Epithelial cell of prostate (primary cell): ENCODE measurements around the gene TNNC2.
"Not testable (repeated sequence)": the region's sequence is repeated elsewhere in the genome, so short reads cannot be mapped to it uniquely, and the experiment has no call there.

ENCODE experiments used
- DNase-seq: peaks from one replicate; pipeline ENCODE4 v3.0.0-alpha.2; 2011; ENCODE audit warnings: low read depth, low spot score
- H3K27ac ChIP-seq: fragments of 450-650 bp; 2 replicates; pipeline ENCODE4 v1.5.1; 2017; ENCODE audit warnings: mild to moderate bottlenecking

The TNNC2 gene

GRCh38 chr20:45827030-45827652, at the start of gene TNNC2:
Gene TNNC2 (minus strand): TSS chr20:45827312. CDS start chr20:45827248, 64 bp downstream.
- H3K27ac ChIP-seq = no peak within 1 kb of the TSS
- DNase-seq = no peak

- H3K27ac ChIP-seq = no peak overlapping the region
- DNase-seq = no peak
Measured at GRCh38 chr20:45874576-45874975, 47.5 kb upstream of the TNNC2 start.

GRCh38 chr20:45874104-45874481, 47.0 kb upstream of the TNNC2 start:
- DNase-seq, H3K27ac ChIP-seq: not testable (repeated sequence)

GRCh38 chr20:45873409-45874103, 46.4 kb upstream of the TNNC2 start:
- H3K27ac ChIP-seq = no peak overlapping the region
- DNase-seq = no peak

- no peak overlapping the region for H3K27ac ChIP-seq
- no peak for DNase-seq
Measured at GRCh38 chr20:45872626-45873025, 45.5 kb upstream of the TNNC2 start.

- H3K27ac ChIP-seq = no peak overlapping the region
- peak; percentile 8 for DNase-seq
Measured at GRCh38 chr20:45867819-45868176, 40.7 kb upstream of the TNNC2 start.

GRCh38 chr20:45867136-45867818, 40.2 kb upstream of the TNNC2 start:
- no peak overlapping the region for H3K27ac ChIP-seq

GRCh38 chr20:45866454-45866853, 39.3 kb upstream of the TNNC2 start:
- no peak for DNase-seq
- H3K27ac ChIP-seq = no peak overlapping the region

More at GRCh38 chr20:45867136-45867818, 40.2 kb upstream of the TNNC2 start:
- no peak for DNase-seq

- DNase-seq = no peak
- no peak overlapping the region for H3K27ac ChIP-seq
Measured at GRCh38 chr20:45863543-45864470, 36.7 kb upstream of the TNNC2 start.

GRCh38 chr20:45861221-45862075, 34.3 kb upstream of the TNNC2 start:
- no peak overlapping the region for H3K27ac ChIP-seq
- DNase-seq = no peak

- DNase-seq = no peak
- no peak overlapping the region for H3K27ac ChIP-seq
Measured at GRCh38 chr20:45860560-45861220, 33.6 kb upstream of the TNNC2 start.

GRCh38 chr20:45859916-45860315, 32.8 kb upstream of the TNNC2 start:
- DNase-seq = no peak
- no peak overlapping the region for H3K27ac ChIP-seq

- no peak for DNase-seq
Measured at GRCh38 chr20:45857882-45858216, 30.7 kb upstream of the TNNC2 start.

GRCh38 chr20:45857114-45857881, 30.2 kb upstream of the TNNC2 start, which contains the start of the genes ACOT8 and ZSWIM3:
Gene ACOT8 (minus strand): TSS chr20:45857392. CDS start chr20:45857315, 77 bp downstream.
Gene ZSWIM3 (plus strand): TSS chr20:45857614. CDS start chr20:45857826, 212 bp downstream.
- H3K27ac ChIP-seq = peak within 1 kb of the TSS; percentile 44
- peak; percentile 100 for DNase-seq

More at GRCh38 chr20:45857882-45858216, 30.7 kb upstream of the TNNC2 start:
- peak overlapping the region; percentile 44 for H3K27ac ChIP-seq

GRCh38 chr20:45853484-45853883, 26.4 kb upstream of the TNNC2 start:
- no peak for DNase-seq
- no peak overlapping the region for H3K27ac ChIP-seq

GRCh38 chr20:45852326-45852725, 25.2 kb upstream of the TNNC2 start:
- no peak for DNase-seq
- no peak overlapping the region for H3K27ac ChIP-seq

GRCh38 chr20:45851501-45851900, 24.4 kb upstream of the TNNC2 start:
- DNase-seq = no peak
- H3K27ac ChIP-seq = no peak overlapping the region

GRCh38 chr20:45850926-45851325, 23.8 kb upstream of the TNNC2 start:
- no peak for DNase-seq
- H3K27ac ChIP-seq = no peak overlapping the region
